ENCODE results near the gene AIP.

DNA sequence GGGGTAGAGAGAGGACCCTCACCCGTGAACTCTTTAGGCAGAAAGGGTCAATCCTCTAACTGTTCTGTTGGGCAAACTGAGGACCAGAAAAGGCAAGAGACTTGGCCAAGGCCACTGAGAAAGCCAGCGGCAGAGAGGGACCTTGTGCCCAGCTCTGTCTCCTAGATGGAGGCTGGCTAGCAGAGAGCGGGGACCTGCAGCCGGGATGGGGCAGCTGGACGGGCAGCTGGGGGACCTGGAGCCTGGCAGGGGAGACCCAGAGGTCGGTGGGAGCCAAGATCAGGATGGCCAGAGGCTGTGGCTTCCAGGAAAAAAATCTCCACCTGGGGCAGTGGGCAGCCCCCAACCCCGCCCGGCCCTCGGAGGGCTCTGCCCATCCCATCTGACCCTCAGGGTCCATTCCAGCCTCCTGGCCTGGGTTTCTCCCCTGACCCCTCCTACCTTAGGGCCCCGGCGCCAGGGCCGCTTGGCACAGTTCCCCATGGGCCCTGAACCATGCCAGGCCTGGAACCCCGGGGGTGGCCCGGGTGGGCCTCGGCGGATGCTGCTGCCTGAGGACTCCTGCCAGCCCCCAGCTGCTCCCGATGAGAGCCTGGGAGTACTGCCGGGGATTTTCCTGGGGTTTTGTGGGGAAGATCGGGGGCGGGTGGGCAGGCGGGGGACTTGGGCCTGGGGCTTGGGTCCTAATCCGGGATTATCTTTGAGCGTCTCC lies 40.2 kb downstream of the AIP start, which contains the start of gene CABP2:
- TF ChIP-seq POLR2AphosphoS5 (IDR thresholded peaks at IDR 0.05) = no peak
- no peak for TF ChIP-seq EP300 (IDR thresholded peaks at IDR 0.05)
- TF ChIP-seq, protein P1, sequence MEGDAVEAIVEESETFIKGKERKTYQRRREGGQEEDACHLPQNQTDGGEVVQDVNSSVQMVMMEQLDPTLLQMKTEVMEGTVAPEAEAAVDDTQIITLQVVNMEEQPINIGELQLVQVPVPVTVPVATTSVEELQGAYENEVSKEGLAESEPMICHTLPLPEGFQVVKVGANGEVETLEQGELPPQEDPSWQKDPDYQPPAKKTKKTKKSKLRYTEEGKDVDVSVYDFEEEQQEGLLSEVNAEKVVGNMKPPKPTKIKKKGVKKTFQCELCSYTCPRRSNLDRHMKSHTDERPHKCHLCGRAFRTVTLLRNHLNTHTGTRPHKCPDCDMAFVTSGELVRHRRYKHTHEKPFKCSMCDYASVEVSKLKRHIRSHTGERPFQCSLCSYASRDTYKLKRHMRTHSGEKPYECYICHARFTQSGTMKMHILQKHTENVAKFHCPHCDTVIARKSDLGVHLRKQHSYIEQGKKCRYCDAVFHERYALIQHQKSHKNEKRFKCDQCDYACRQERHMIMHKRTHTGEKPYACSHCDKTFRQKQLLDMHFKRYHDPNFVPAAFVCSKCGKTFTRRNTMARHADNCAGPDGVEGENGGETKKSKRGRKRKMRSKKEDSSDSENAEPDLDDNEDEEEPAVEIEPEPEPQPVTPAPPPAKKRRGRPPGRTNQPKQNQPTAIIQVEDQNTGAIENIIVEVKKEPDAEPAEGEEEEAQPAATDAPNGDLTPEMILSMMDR (IDR thresholded peaks at IDR 0.05) = no peak
- no peak for TF ChIP-seq POLR2A (IDR thresholded peaks at IDR 0.05)
